K562 (cell line): ENCODE results near the gene XPC. TPM values are rescaled to one million over a fixed set of nuclear protein-coding genes. Genes with fewer than 3 reads are reported as not detected.

Experiments used
- ARNT ChIP-seq, 2 experiments: fragments of 450-650 bp; IDR thresholded peaks; 2 replicates each; pipeline ENCODE4 v1.6.1; 2016; ENCODE audit warnings: mild to moderate bottlenecking in 1 of 2
- BRCA1 ChIP-seq, 2 experiments: fragments of 450-650 bp in 1 of 2; sonication (generic) in 1 of 2; formaldehyde crosslinking in 1 of 2; IDR thresholded peaks; 2 replicates each; pipeline versions ENCODE4 v1.5.0 to v1.6.1; 2017 to 2020; ENCODE audit warnings: mild to moderate bottlenecking in 1 of 2, missing genetic modification reagents in 1 of 2
- CEBPB ChIP-seq: fragments of 450-650 bp; IDR thresholded peaks from 2 replicates; pipeline ENCODE4 v1.6.1; 2016; ENCODE audit warnings: missing genetic modification characterization, missing compliant biosample characterization
- CHCHD3 ChIP-seq: fragments of 250-450 bp; sonication (Bioruptor Pico); IDR thresholded peaks from 2 replicates; pipeline ENCODE4 v2.1.2; 2022; ENCODE audit warnings: mild to moderate bottlenecking
- CREB3L1 ChIP-seq: fragments of 450-650 bp; IDR thresholded peaks from 2 replicates; pipeline ENCODE4 v1.6.1; 2014; ENCODE audit warnings: low read depth, mild to moderate bottlenecking, moderate library complexity, borderline replicate concordance
- DMBX1 ChIP-seq: fragments of 250-450 bp; sonication (Bioruptor Pico); IDR thresholded peaks from 2 replicates; pipeline ENCODE4 v1.8.0; 2022; ENCODE audit warnings: inconsistent platforms, mild to moderate bottlenecking, moderate library complexity, borderline replicate concordance
- ELF4 ChIP-seq: fragments of 450-650 bp; formaldehyde crosslinking; IDR thresholded peaks from 2 replicates; pipeline ENCODE4 v1.4.0; 2022; ENCODE audit warnings: missing genetic modification characterization
- FOXA3 ChIP-seq, 2 experiments: fragments of 450-650 bp in 1 of 2; sonication (generic) in 1 of 2; formaldehyde crosslinking; IDR thresholded peaks in 1 of 2; conservative IDR thresholded peaks in 1 of 2; 2 replicates each; pipeline versions ENCODE4 v1.4.0 to v1.8.0; 2020 to 2022; ENCODE audit warnings: mild to moderate bottlenecking in 2 of 2, missing genetic modification reagents in 1 of 2
- FOXK2 ChIP-seq, 2 experiments: fragments of 450-650 bp; IDR thresholded peaks in 1 of 2; conservative IDR thresholded peaks in 1 of 2; 2 replicates each; pipeline ENCODE4 v1.6.1; 2016; ENCODE audit warnings: low read depth in 2 of 2, mild to moderate bottlenecking in 1 of 2
- HDAC6 ChIP-seq: IDR thresholded peaks from 2 replicates; pipeline ENCODE4 v1.6.1; 2012; ENCODE audit warnings: low read depth, mild to moderate bottlenecking, control low read depth, inconsistent platforms, low read length, moderate library complexity
- MIER1 ChIP-seq: fragments of 450-650 bp; IDR thresholded peaks from 2 replicates; pipeline ENCODE4 v1.6.1; 2016; ENCODE audit warnings: antibody characterized with exemption, mild to moderate bottlenecking, low read depth
- NCOA4 ChIP-seq: fragments of 450-650 bp; IDR thresholded peaks from 2 replicates; pipeline ENCODE4 v1.6.1; 2018; ENCODE audit warnings: mild to moderate bottlenecking; ENCODE audit not compliant: partially characterized antibody
- NFXL1 ChIP-seq: fragments of 450-650 bp; formaldehyde crosslinking; IDR thresholded peaks from 2 replicates; pipeline ENCODE4 v1.4.0; 2021; ENCODE audit warnings: mild to moderate bottlenecking
- NR2F6 ChIP-seq: fragments of 450-650 bp; formaldehyde crosslinking; IDR thresholded peaks from 2 replicates; pipeline ENCODE4 v1.4.0; 2020; ENCODE audit warnings: mild to moderate bottlenecking
- SMAD2 ChIP-seq: fragments of 150-350 bp; IDR thresholded peaks from 2 replicates; pipeline ENCODE4 v1.6.1; 2014; ENCODE audit warnings: low read depth, mild to moderate bottlenecking, low read length
- SOX6 ChIP-seq: fragments of 450-650 bp; IDR thresholded peaks from 2 replicates; pipeline ENCODE4 v1.6.1; 2014; ENCODE audit warnings: mild to moderate bottlenecking
- TCF15 ChIP-seq: fragments of 250-450 bp; sonication (Bioruptor Pico); IDR thresholded peaks from 2 replicates; pipeline ENCODE4 v1.8.0; 2022; ENCODE audit warnings: moderate library complexity, mild to moderate bottlenecking, inconsistent platforms
- TFAP4 ChIP-seq: sonication (generic); formaldehyde crosslinking; IDR thresholded peaks from 2 replicates; pipeline ENCODE4 v1.8.0; 2022; ENCODE audit warnings: missing genetic modification reagents, mild to moderate bottlenecking, moderate library complexity, borderline replicate concordance
- TRIM24 ChIP-seq, 2 experiments: fragments of 450-650 bp; IDR thresholded peaks; 2 replicates each; pipeline ENCODE4 v1.6.1; 2016
- ZBTB12 ChIP-seq: fragments of 250-450 bp; sonication (Bioruptor Pico); IDR thresholded peaks from 2 replicates; pipeline ENCODE4 v1.4.0; 2020
- ZBTB2 ChIP-seq: fragments of 450-650 bp; IDR thresholded peaks from 2 replicates; pipeline ENCODE4 v1.6.1; 2016; ENCODE audit warnings: antibody characterized with exemption
- ZFP36 ChIP-seq: fragments of 150-350 bp; IDR thresholded peaks from 2 replicates; pipeline ENCODE4 v1.6.1; 2018; ENCODE audit warnings: low read length, low read depth; ENCODE audit not compliant: partially characterized antibody
- ZNF282 ChIP-seq: sonication (generic); formaldehyde crosslinking; IDR thresholded peaks from 2 replicates; pipeline ENCODE4 v1.8.1; 2023; ENCODE audit warnings: missing genetic modification reagents
- ZNF57 ChIP-seq: fragments of 450-650 bp; formaldehyde crosslinking; IDR thresholded peaks from 2 replicates; pipeline ENCODE4 v1.4.0; 2020; ENCODE audit warnings: mild to moderate bottlenecking, moderate library complexity
- ZNF717 ChIP-seq: fragments of 250-450 bp; sonication (Bioruptor Pico); IDR thresholded peaks from 2 replicates; pipeline ENCODE4 v1.5.0; 2021
- polyA plus RNA-seq, 8 experiments: library from polyadenylated mRNA; depleted of rRNA in 4 of 8; stranded (reverse) in 5 of 8; unstranded in 3 of 8; fragments of >200 nt; fragmentation: Nextera tagmentation in 2 of 8; fragmentation: Illumina TruSeq in 1 of 8; extraction: Ambion mirVana in 2 of 8; extraction: Trizol in 1 of 8; gene quantifications; 2 replicates each; pipeline versions ENCODE4 v1.2.1 to v1.2.3, GENCODE V29; 2011 to 2014; ENCODE audit warnings: inconsistent platforms in 1 of 8, missing spikeins in 1 of 8
- total RNA-seq, 7 experiments: library from RNA; depleted of rRNA in 6 of 7; stranded (reverse); fragments of >200 nt in 6 of 7; fragmentation: Illumina TruSeq in 2 of 7; extraction: Trizol in 2 of 7; gene quantifications; 2 replicates each; pipeline versions ENCODE4 v1.2.1 to v1.2.3, GENCODE V29; 2011 to 2021; ENCODE audit warnings: low replicate concordance in 1 of 7

Gene XPC
- total and polyA plus RNA-seq, 9 of the 15 experiments (the other 6 are each of a cell fraction or from before 2014, with no cell fraction given), result 3.8 to 54.7 (median 41.3) TPM

GRCh38 chr3:14206548-14207177 is 28.3 kb upstream of the XPC start (continued):
- no peak; a peak in 1 of 4 replicates for TF ChIP-seq FOXA3 (CRISPR knock-in tag; conservative IDR thresholded peaks at IDR 0.05 in 1 of 2, IDR thresholded peaks at IDR 0.05 in 1 of 2)
- peak; percentile 65 for TF ChIP-seq CEBPB (tag)
- TF ChIP-seq NFXL1 (CRISPR knock-in tag), result no peak
- no peak for TF ChIP-seq TCF15 (CRISPR knock-in tag)
- TF ChIP-seq FOXK2 (conservative IDR thresholded peaks at IDR 0.05 in 1 of 2, IDR thresholded peaks at IDR 0.05 in 1 of 2; ENCODE audit: low read depth in 2 of 2), result no peak
- TF ChIP-seq SMAD2, result no peak
- no peak for TF ChIP-seq NCOA4
- no peak for TF ChIP-seq NR2F6 (CRISPR knock-in tag)
- no peak for TF ChIP-seq ZNF57
- TF ChIP-seq ZFP36, result no peak
- TF ChIP-seq BRCA1 (IDR thresholded peaks at IDR 0.05), result no peak
- no peak for TF ChIP-seq BRCA1 (CRISPR knock-in tag; IDR thresholded peaks at IDR 0.05)
- TF ChIP-seq ELF4, result no peak
- no peak for TF ChIP-seq ZBTB2
- TF ChIP-seq ZNF282 (CRISPR knock-in tag), result no peak
- no peak for TF ChIP-seq TFAP4 (CRISPR knock-in tag)
- no peak for TF ChIP-seq CHCHD3 (CRISPR knock-in tag)
- no peak for TF ChIP-seq HDAC6
- TF ChIP-seq ARNT (IDR thresholded peaks at IDR 0.05), result no peak
- no peak for TF ChIP-seq ZBTB12
- peak; percentile 77; the same call in 1 of the 2 replicates for TF ChIP-seq MIER1
- no peak for TF ChIP-seq TRIM24 (IDR thresholded peaks at IDR 0.05)
- no peak for TF ChIP-seq SOX6
- TF ChIP-seq CREB3L1, result no peak
- TF ChIP-seq DMBX1 (CRISPR knock-in tag), result peak; percentile 74
- TF ChIP-seq ZNF717 (CRISPR knock-in tag), result no peak
